Measurements from ENCODE around the gene TLE3. TPM values are rescaled to one million over a fixed set of nuclear protein-coding genes. Genes with fewer than 3 reads are reported as not detected.

The TLE3 gene
- total RNA-seq: 113 and 124 TPM in 2 replicates
- long read RNA-seq, partial matches to known transcripts: 3 of 11 reads
- long read RNA-seq, other reads (novel, unspliced or antisense): 8 of 11 reads

- TF ChIP-seq CTCF (IDR thresholded peaks at IDR 0.05; ENCODE audit: unreplicated experiment): peak; percentile 45
- peak within 1 kb of the TSS; percentile 100 for H3K4me3 Mint-ChIP-seq (ENCODE audit: low read depth)
- H3K27ac Mint-ChIP-seq: peak within 1 kb of the TSS; percentile 99
- peaks cover under 1% of the 10 kb centered on the region for H3K27me3 Mint-ChIP-seq
- peaks cover 44% of the 10 kb centered on the region for H3K4me1 Mint-ChIP-seq (ENCODE audit: low read depth)
- DNase-seq (ENCODE audit: low spot score, unreplicated experiment): peak; percentile 98
- peaks cover 7% of the 10 kb centered on the region for H3K36me3 Mint-ChIP-seq (ENCODE audit: insufficient read depth)
- H3K9me3 Mint-ChIP-seq (ENCODE audit: low read depth): no peaks in the 10 kb centered on the region
Measured at GRCh38 chr15:70097321-70098152, at the start of gene TLE3. TSS of gene TLE3 (minus strand) at chr15:70097917. CDS start at chr15:70096798, 1,119 bp downstream.

GRCh38 chr15:70147178-70147760, 49.6 kb upstream of the TLE3 start:
- no peak for DNase-seq (ENCODE audit: low spot score, unreplicated experiment)
- peaks cover 91% of the 10 kb centered on the region for H3K27me3 Mint-ChIP-seq
- peaks cover 9% of the 10 kb centered on the region for H3K4me1 Mint-ChIP-seq (ENCODE audit: low read depth)
- H3K4me3 Mint-ChIP-seq (ENCODE audit: low read depth): no peak overlapping the region
- no peak overlapping the region for H3K27ac Mint-ChIP-seq
- no peak for TF ChIP-seq CTCF (IDR thresholded peaks at IDR 0.05; ENCODE audit: unreplicated experiment)
- no peaks in the 10 kb centered on the region for H3K9me3 Mint-ChIP-seq (ENCODE audit: low read depth)
- H3K36me3 Mint-ChIP-seq (ENCODE audit: insufficient read depth): no peaks in the 10 kb centered on the region

- H3K4me1 Mint-ChIP-seq (ENCODE audit: low read depth): peaks cover 7% of the 10 kb centered on the region
- H3K27me3 Mint-ChIP-seq: peaks cover 91% of the 10 kb centered on the region
Measured at GRCh38 chr15:70146771-70147170, 49.1 kb upstream of the TLE3 start.

GRCh38 chr15:70146162-70146561, 48.4 kb upstream of the TLE3 start:
- no peaks in the 10 kb centered on the region for H3K36me3 Mint-ChIP-seq (ENCODE audit: insufficient read depth)
- DNase-seq (ENCODE audit: low spot score, unreplicated experiment): no peak
- TF ChIP-seq CTCF (IDR thresholded peaks at IDR 0.05; ENCODE audit: unreplicated experiment): no peak
- peaks cover 7% of the 10 kb centered on the region for H3K4me1 Mint-ChIP-seq (ENCODE audit: low read depth)
- H3K9me3 Mint-ChIP-seq (ENCODE audit: low read depth): no peaks in the 10 kb centered on the region
- no peak overlapping the region for H3K27ac Mint-ChIP-seq
- peaks cover 89% of the 10 kb centered on the region for H3K27me3 Mint-ChIP-seq
- H3K4me3 Mint-ChIP-seq (ENCODE audit: low read depth): no peak overlapping the region

More at GRCh38 chr15:70146771-70147170, 49.1 kb upstream of the TLE3 start:
- no peak for TF ChIP-seq CTCF (IDR thresholded peaks at IDR 0.05; ENCODE audit: unreplicated experiment)
- Mint-ChIP-seq H3K4me3 (ENCODE audit: low read depth) (no peak overlapping the region), H3K36me3 (ENCODE audit: insufficient read depth) (no peaks in the 10 kb centered on the region), H3K9me3 (ENCODE audit: low read depth) (no peaks in the 10 kb centered on the region), H3K27ac (no peak overlapping the region)
- no peak for DNase-seq (ENCODE audit: low spot score, unreplicated experiment)

- DNase-seq (ENCODE audit: low spot score, unreplicated experiment): no peak
- Mint-ChIP-seq H3K36me3 (ENCODE audit: insufficient read depth) (no peaks in the 10 kb centered on the region), H3K9me3 (ENCODE audit: low read depth) (no peaks in the 10 kb centered on the region), H3K27me3 (peaks cover 90% of the 10 kb centered on the region), H3K27ac (no peak overlapping the region), H3K4me3 (ENCODE audit: low read depth) (no peak overlapping the region), H3K4me1 (ENCODE audit: low read depth) (peaks cover 16% of the 10 kb centered on the region)
- TF ChIP-seq CTCF (IDR thresholded peaks at IDR 0.05; ENCODE audit: unreplicated experiment): no peak
Measured at GRCh38 chr15:70145261-70145660, 47.5 kb upstream of the TLE3 start.
